Right atrium auricular region (tissue), 2 donors: ENCODE data around the gene CHRND. TPM values are rescaled to one million over a fixed set of nuclear protein-coding genes. Genes with fewer than 3 reads are reported as not detected.

Experiments
- DNase-seq: peaks from one replicate; pipeline ENCODE4 v3.0.0-alpha.2; 2019; ENCODE audit warnings: low spot score
- H3K27ac ChIP-seq, 2 donors: fragments of 200-600 bp; sonication (generic); 1 replicate in 1 of 2; 2 replicates in 1 of 2; pipeline ENCODE4 v1.5.1; 2016 to 2019
- H3K27me3 ChIP-seq, 2 donors: fragments of 200-600 bp; sonication (generic); one replicate each; pipeline versions ENCODE4 v1.5.1 to v1.6.0; 2017 to 2019
- H3K36me3 ChIP-seq: fragments of 200-600 bp; sonication (generic); one replicate; pipeline ENCODE4 v1.5.1; 2016
- H3K4me1 ChIP-seq, 2 donors: fragments of 200-600 bp; sonication (generic); one replicate each; pipeline versions ENCODE4 v1.5.1 to v1.6.0; 2017 to 2019
- H3K4me3 ChIP-seq, 2 donors: fragments of 200-600 bp; sonication (generic); 1 replicate in 1 of 2; 2 replicates in 1 of 2; pipeline ENCODE4 v1.5.1; 2017 to 2019; ENCODE audit warnings: mild to moderate bottlenecking in 1 of 2, moderate library complexity in 1 of 2
- H3K9me3 ChIP-seq, 2 donors: fragments of 200-600 bp; sonication (generic); one replicate each; pipeline ENCODE4 v1.5.1; 2019
- total RNA-seq, 2 donors: library from RNA; depleted of rRNA; stranded (reverse); fragments of >200 nt; gene quantifications; one replicate each; pipeline ENCODE4 v1.1.0, GENCODE V29; 2016
- TF ChIP-seq, protein P1 (sequence below), 2 donors: fragments of 200-600 bp; sonication (generic); IDR thresholded peaks; one replicate each; pipeline ENCODE4 v1.5.1; 2019; ENCODE audit warnings: antibody characterized with exemption in 2 of 2

The CHRND gene
- total RNA-seq, 2 donors from 2014 or later, result 0.19 TPM; not detected in 1

DNA sequence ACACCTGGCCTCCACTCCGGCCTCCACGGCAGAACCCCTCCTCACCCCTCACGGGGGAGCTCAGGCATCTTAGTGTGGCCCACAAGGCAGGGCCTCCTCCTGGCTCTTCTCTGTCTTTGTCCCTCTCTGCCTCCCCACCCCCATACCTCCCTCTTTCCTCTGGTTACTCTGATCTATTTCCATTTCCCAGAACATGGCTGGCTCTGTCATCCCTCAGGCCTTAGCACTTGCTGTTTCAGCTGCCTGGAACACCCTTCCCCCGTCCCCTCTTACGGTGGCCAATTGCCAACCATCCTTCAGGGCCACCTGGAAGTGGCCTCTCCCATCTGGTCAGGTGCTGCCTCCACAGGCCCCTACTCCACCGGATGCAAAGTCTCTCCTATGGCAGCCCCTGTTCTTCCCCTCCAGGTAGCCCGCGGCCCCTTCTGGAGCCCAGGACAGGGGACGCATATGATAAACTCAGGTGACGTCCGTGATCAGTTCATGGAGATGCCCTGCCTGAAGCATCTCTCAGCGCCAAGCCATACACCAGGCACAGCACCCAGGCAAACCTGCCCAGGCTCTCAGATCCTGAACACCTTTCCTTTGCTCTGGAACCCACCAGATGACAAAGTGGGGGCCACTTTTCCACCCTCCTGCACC is 34.7 kb upstream of the CHRND start:
- Histone ChIP-seq H3K4me1 (peaks cover 0 to 10% of the 10 kb centered on the region in 2 donors), H3K27me3 (peaks cover 0 to 7% of the 10 kb centered on the region in 2 donors), H3K27ac (no peak overlapping the region), H3K4me3 (no peak overlapping the region), H3K36me3 (no peaks in the 10 kb centered on the region), H3K9me3 (no peaks in the 10 kb centered on the region)
- DNase-seq, result no peak
- TF ChIP-seq, protein P1, sequence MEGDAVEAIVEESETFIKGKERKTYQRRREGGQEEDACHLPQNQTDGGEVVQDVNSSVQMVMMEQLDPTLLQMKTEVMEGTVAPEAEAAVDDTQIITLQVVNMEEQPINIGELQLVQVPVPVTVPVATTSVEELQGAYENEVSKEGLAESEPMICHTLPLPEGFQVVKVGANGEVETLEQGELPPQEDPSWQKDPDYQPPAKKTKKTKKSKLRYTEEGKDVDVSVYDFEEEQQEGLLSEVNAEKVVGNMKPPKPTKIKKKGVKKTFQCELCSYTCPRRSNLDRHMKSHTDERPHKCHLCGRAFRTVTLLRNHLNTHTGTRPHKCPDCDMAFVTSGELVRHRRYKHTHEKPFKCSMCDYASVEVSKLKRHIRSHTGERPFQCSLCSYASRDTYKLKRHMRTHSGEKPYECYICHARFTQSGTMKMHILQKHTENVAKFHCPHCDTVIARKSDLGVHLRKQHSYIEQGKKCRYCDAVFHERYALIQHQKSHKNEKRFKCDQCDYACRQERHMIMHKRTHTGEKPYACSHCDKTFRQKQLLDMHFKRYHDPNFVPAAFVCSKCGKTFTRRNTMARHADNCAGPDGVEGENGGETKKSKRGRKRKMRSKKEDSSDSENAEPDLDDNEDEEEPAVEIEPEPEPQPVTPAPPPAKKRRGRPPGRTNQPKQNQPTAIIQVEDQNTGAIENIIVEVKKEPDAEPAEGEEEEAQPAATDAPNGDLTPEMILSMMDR (IDR thresholded peaks at IDR 0.05), result no peak

DNA sequence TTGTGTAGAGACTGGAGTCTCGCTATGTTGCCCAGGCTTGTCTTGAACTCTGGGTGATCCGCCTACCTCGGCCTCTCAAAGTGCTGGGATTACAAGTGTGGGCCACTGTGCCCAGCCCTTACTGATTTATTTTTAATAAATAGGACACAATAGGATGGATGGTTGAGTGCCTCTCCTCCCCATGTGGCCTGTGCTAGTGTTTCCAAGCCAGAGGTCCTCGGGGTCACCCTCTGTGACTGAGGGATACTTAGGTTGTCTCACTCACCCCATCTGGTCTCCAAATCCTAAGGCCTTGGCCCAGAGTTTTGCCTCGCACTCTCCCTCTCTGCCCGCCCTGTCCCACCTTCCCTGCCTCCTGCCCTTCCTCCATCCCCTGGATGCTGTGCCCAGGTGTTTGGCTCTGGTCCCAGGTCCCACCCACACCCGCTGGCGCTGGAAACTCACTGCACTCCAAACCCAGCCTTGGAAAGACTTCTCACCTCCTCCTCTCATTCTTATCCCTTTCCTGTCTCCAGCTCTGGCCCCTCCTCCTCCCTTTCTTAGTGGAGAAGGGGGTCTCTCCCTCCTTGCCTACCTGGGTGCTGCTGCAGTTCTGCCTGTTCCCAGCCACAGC is 33.6 kb upstream of the CHRND start:
- Histone ChIP-seq H3K4me1 (peaks cover 0 to under 1% of the 10 kb centered on the region in 2 donors), H3K27ac (no peak overlapping the region), H3K27me3 (no peaks in the 10 kb centered on the region), H3K9me3 (no peaks in the 10 kb centered on the region), H3K4me3 (no peak overlapping the region), H3K36me3 (no peaks in the 10 kb centered on the region)
- TF ChIP-seq, protein P1 (IDR thresholded peaks at IDR 0.05), result no peak
- no peak for DNase-seq

DNA sequence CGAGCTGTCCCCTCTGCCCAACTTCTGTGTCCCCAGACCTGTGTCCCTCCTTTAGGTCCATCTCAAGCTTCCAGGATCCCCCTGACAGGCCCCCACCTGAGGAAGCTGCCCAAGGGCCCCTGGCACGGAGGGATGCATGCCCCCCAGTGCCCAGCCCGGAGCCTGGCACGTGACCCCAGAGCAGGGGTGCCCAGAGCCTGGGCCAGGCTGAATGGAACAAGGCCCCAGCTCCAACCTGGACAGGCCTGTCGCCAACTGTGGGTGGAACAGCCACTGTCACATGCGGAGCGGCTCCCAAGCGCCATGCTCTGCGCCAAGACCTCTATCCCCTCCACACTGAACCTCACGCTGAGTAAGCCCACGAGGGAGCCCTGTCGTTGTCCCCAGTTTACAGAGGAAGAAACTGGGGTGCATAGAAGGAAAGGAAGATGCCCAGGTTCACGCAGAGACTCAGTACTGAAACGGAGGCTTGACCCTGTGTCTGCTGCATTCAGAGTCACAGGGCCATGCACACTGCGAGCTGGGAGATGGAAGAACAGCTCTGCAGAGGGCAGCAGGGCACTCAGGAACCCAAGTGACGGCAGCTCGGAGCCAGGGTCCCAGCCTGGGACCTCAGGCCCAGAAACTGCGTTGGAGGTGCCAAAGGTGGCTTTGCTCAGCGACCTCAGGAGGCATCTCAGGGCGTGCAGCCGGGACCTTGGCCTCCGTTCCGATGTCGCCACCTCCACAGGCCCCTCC is 32.8 kb upstream of the CHRND start:
- no peaks in the 10 kb centered on the region for H3K36me3 ChIP-seq
- TF ChIP-seq, protein P1 (IDR thresholded peaks at IDR 0.05), result no peak
- no peak overlapping the region for H3K27ac ChIP-seq
- no peak overlapping the region for H3K4me3 ChIP-seq
- H3K9me3 ChIP-seq, result no peaks in the 10 kb centered on the region
- no peaks in the 10 kb centered on the region for H3K27me3 ChIP-seq
- H3K4me1 ChIP-seq, result no peaks in the 10 kb centered on the region
- no peak for DNase-seq

DNA sequence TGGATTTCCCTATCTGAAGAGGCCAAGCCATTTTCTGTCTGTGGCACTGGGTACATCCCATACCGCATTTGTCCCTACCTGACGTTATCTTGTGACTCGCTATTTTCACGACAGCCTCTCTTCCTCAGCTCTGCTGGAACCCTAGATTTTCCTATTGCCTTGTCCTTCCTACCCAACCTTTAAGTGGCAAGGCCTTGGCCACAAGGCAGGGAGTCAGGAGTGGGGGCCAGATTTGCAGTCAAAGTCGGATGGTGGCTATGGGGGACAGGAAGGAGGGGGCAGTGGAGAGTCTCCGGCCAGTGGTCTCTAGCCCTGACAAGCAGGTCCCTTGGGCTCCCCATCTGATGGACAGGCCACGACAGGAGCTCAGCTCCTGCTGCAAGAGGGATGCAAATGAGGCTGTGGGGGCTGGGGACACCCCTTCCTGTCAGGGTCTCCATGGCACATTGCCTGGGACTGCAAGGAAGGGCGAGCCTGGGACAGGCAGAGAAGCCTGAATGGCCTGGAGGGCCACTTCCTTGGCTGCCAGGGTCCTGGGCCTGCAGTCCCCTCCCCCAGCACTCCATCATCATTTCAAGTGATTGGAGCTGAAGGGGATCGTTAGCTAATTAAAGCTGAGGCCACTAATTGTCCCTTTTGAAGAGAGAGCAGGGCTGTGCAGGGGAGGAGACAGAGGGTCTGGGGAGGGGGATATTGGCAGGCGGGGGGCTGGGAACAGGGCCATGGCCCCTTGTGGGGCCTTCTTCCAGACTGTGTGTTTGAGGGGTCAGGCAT is 32.1 kb upstream of the CHRND start:
- no peak overlapping the region for H3K27ac ChIP-seq
- H3K27me3 ChIP-seq, result no peaks in the 10 kb centered on the region
- H3K4me3 ChIP-seq, result no peak overlapping the region
- H3K9me3 ChIP-seq, result no peaks in the 10 kb centered on the region
- H3K4me1 ChIP-seq, result no peaks in the 10 kb centered on the region
- DNase-seq, result no peak
- no peaks in the 10 kb centered on the region for H3K36me3 ChIP-seq
- TF ChIP-seq, protein P1 (IDR thresholded peaks at IDR 0.05), result no peak

DNA sequence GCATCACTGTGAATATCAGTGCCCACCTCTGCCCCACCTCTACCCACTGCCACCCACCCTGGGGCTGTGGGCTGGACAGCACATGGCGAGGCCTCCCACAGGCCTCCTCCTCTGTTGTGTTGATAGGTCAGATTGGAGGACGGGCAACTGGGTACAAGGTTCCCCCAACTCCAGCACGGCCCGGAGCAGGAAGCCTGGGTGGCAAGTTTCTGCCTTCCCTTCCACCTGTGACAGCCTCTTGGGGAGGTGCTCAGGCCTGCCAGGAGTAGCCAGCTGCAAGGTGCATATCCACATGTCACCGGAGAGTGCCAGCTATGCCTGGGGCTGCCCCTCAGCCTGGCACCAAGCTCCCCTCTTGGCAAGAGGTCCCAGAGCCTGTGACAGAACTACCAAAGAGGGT is 31.4 kb upstream of the CHRND start:
- TF ChIP-seq, protein P1 (IDR thresholded peaks at IDR 0.05), result no peak
- Histone ChIP-seq H3K4me1 (no peaks in the 10 kb centered on the region), H3K36me3 (no peaks in the 10 kb centered on the region), H3K9me3 (no peaks in the 10 kb centered on the region), H3K27me3 (no peaks in the 10 kb centered on the region), H3K27ac (no peak overlapping the region), H3K4me3 (no peak overlapping the region)
- DNase-seq, result no peak
